HG03196 (cell line): ENCODE results near the gene TNFRSF13B.
"Not testable (repeated sequence)": the region's sequence is repeated elsewhere in the genome, so short reads cannot be mapped to it uniquely, and the experiment has no call there.

Experiments used
- ATAC-seq: cut with Tn5 transposase; IDR thresholded peaks from one replicate; pipeline ENCODE4 v1.9.1; 2021; ENCODE audit not compliant: unreplicated experiment

Gene TNFRSF13B

DNA sequence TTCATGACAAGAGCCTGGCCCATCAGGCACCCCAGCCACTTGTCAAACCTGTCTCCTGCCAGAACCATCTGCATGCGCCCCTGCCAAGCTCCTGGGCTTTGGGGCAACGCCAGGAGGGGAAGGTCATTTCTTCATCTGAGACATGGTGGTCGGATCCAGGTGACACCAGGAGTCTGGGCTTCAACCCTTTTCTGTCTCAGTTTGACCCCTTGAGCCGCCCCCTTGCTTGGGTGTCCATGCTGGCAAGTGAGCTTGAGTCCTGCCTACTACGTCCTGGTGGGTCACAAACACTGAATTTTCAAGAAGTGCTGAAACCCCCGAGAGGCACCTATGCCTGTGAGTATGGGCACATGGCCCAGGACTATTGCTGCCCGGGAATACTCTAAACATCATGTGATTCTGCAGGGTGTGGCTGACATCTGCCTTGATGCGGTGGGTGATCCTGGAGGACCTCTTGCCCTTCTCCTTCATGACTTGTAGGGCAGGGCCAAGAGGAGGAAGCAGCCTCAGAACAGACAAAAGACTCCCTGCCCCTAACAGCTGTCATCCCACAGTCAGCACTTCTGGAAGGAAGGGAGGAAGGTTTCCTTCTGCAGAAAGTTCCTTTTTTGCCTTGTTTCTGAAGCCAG, 43.4 kb downstream of the TNFRSF13B start:
- no peak for ATAC-seq

DNA sequence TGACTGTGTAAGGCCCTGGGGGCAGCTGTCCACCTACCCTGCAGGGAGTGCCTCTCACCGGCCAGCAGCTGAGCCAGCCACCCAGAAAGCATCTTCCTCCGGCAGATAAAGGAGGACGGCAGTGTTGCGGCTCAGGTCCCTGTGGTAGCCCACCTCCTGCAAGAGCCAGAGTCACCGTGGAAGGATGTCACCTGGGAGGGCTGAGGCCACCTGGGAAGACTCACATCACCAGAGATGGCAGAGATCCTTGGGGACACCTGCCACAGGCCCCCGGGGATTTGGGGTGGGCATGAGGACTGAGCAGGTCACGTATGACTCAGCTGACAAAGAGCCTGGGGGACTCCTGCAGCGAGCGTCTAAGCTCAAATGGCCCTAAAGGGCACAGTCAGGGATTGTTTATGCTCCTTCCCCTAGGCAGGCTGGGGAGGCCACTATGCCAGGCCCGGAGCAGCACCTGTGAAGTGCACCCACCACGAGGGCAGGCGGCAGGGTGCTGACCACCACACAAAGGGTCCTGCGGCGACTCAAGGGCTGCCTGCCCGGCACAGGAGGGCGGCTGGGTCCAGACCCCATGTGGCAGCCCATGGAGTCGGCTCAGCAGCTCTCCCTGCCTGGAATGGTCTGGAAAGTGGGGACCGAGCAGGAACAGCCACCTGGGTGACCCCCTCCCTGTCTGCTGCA, 44.1 kb downstream of the TNFRSF13B start:
- no peak for ATAC-seq

DNA sequence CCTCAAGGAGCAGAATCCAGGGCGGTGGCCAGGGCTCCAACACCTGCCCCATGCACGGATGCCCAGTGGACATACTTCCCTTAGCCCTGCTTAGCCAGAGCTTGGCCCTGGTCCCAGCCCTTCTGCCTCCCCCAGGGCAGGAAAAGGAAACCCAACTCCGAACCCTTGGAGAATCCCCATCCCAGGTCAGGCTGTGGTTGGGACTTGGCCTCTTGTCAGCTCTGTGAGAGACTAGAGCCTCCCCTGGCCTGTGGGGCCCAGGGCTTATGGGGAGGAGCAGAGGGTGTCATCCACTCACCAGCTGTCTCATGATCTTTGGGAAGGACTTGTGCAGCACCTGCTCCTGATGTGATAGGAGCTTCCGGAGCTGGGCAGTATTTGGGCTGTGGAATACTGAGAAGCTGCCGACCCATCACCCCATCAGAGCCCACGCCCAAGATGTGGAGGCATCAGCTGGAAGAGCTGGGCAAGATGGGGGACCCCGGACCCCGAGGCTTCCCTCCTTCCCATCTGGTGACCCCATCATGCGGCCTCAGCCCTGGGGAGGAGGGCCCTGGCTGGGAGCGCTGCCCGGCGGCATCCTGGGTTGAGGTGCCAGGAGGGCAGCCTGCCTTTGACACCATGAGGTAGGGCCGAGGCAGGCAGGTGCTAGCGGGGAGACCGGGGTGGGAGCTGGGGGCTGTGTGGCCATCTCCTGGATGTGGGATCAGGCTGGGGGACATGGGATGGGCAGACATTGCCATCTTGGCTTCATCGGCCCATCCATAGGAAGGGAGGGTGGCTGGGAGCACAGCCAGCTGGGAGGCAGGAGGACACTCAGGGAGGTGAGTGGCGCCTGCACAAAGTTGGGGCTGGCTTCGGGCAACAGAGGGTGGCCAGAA, 45.1 kb downstream of the TNFRSF13B start:
- no peak for ATAC-seq

DNA sequence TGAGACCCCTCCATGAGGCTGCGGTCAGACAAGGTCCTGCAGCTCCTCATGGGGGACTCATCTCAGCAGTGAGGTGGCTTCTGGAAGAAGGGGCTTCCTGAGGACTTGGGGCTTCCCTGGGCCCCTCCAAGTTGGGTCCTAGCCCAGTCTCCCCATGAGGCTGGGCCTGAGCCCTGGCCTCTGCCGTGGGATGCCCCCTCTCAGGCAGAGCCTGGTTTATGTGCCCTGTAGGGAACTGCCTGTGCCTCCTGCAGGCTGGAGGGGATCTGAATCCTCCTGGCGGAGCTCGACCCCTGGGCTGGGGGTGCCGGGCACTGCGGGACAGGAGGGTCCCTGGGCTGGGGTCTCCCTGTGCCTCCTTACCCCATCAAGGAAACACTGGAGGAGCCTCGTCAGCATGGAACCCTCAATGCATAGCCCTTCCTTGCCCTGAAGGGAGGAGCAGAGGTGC, 45.8 kb downstream of the TNFRSF13B start:
- no peak for ATAC-seq

DNA sequence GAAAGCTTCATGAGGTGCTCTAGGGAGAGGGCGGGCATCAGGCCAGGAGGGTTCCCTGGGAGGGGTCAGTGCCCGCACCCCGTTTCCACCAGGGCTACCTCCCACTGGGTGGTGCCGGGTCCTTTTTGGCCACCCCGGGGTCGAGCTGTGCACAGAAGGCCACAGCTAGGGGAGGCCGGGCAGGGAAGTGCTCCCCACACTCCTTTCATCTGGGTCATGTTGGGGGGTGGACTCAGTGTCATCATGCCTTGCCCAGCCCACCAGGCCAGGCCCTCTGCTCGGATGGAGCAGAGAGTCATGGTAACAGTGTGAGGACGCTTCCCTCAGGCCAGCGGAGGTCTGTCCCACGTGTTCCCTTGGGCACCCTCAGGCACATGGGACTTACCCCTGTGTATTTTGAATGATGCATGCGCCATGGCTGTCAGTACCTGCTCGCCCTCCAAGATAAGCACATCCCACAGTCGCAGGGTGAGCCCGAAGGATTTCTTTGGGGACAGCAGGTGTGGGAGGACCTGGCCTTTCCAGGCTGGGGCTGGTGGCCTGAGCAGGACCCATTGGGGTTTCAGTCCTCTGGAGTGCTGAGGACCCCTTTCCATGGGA, 46.4 kb downstream of the TNFRSF13B start:
- no peak for ATAC-seq

DNA sequence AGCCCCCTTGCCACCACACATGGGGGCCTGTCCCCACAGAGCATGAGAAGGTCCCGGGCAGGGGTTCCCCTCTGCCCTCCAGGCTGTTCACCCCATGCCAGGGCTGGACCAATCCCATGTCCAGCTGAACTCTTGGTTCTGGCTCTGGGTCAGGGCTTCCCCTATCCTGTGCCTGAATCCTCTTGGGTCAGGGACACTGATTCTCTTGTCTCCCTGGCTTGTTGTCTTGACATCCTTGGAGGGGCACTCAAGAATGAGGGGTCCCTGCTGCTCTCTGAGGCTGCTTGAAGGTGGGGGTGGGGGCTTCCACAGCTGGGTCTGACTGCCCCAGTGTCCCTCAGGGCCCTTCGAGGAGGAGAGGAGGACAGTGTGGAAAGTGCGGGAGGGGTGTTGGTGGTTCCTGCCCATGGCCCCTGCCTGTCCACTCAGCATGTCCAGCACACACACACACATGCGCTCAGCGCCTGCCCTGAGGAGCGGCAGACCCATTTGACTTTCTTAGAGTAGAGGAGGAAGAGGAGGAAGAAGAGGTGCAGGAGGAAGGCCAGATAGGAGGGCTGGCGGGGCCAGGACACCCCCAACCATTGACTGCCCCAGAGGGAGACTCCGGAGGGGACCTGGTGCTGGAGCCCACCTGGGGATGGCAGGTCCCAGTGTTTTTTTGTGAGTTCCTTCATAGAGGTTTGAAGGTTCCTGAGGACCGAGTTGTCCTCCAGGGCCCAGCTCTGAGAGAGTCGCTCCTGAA, 47.0 kb downstream of the TNFRSF13B start:
- ATAC-seq: no peak

DNA sequence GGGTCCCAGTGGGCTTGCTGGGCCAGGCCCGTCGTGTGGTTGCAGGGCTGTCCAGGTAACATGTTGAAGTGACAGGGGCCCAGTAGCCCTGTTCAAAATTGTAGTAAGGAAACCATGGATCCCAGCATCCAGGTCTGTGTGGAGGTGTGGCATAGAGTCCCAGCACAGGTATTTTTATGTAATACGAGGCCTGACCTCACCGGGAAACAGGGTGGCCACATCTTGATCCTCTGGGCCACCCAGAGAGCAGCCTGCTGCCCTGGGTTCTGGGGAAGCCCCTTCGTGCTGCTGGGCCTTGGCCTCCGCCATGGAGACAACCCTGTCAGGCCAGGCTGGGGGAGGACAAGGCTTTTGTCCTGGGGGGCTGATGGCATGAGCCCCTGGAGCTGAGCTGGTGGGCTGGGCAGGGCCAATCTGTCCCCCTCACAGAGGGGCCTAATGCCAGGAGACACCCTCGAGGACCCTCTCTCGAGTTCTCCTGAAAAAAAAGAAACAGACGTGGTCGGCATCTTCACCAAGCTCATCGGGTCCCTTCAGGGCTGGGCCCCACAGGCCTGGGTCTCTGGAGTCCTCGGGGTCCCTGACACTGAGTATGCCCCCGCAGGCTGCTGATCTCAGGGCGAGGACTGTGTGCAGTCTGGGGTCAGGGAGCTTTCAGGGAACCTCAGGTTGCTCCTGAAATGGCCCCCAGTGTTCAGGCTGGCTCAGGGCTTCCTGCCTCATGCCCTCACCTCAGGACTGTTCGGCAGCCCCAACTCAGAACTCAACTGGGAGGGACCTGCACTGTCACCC, 47.8 kb downstream of the TNFRSF13B start:
- ATAC-seq: no peak

DNA sequence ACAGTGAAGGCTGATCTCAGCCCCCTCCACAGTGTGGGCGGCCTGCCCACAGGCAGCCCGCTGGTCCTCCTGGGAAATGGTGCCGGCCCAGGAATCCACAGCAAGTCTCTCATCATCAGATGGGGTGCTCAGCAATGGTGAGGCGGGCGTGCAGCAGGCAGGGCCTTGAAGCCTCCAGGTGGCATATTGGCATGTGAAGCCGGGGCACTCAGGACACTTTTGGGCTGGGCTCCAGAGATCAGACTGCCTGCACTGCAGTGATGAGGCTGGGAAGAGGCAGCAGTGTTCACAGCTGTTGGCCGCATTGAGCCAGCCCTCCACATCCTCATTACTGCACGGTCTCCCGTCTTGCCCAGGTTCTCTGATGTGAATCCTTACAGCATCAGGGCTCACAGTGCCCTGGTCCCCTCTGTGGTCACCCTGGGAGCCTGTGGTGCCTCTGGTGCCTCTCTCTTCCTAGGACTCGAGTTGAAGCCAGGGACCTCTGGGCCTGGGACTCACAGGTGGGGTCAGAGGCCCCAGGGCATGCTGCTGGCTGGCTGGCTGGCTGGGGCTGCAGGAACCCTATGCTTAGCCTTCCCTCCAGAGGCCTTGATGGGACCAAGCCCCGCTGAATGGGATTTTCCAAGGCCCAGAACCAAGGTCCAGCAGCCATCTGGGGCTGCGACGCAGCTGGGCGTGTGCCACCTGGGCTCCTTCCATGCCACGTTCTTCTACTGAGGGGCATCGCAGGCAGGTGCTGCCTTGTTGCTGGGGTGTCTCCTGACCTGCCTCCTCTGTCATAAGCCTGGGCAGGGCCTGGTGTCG, 48.6 kb downstream of the TNFRSF13B start:
- no peak for ATAC-seq

DNA sequence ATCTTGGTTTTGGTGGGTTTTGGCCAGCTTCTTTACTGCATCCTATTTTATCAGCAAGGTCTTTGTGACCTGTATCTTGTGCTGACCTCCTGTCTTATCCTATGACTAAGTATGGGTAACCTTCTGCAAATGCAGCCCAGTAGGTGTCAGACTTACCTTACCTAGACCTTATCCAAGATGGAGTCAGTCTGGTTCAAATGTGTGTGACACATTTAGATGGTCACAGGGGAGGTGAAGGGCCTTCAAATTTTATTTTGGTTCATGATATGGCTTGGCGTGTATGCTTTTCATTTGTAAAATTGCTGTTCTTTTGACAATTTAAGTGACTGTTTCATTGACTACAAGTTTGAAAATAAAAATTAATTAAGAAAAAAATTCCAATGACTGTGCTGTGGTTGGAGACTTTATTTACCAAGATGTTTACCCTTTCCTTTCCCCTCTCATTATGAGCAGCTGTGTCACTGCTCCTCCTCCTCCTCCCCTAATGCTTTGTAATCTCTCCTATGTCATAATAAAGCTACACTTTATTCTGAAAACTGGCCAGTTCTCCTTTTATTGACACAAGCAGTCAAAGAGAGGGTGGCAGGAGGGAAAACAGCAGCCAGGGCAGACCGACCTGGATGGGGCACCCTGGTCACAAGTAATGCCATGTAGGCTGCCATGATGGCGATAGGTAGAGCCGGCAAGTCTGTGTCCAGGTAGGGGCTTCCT, 49.4 kb downstream of the TNFRSF13B start:
- no peak for ATAC-seq

DNA sequence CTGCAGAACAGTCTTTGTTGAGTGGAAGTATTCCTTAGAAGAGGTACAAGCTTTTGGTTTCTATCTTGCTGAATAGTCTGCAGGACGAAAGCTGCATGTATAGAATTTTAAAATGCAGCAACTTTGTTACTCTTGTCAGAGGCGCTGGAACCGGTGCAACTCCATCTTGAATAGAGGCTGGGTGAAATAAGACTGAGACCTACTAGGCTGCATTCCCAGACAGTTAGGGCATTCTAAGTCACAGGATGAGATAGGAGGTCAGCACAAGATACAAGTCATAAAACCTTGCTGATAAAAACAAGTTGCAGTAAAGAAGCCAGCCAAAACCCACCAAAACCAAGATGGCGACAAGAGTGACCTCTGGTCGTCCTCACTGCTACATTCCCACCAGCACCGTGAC, 50.5 kb downstream of the TNFRSF13B start:
- not testable (repeated sequence) for ATAC-seq

DNA sequence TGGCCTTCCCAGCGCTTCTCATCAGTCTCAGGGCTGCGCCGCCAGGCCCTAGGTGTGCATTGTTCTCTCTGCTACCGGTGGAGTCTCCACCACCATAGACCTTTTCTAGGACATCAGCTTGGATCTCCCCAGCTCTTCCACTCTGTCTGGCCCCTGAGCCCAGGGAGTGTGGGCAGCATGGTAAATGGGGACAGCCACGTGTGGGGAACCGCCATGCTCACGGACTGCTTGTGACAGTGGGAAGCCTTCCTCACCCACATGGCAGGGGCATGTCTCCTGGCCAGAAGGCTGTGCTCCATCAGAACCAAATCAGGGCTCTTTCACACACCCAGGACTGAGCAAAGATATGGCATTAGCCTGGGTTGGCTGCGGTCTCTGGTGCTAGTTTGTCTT, 51.3 kb downstream of the TNFRSF13B start:
- no peak for ATAC-seq

DNA sequence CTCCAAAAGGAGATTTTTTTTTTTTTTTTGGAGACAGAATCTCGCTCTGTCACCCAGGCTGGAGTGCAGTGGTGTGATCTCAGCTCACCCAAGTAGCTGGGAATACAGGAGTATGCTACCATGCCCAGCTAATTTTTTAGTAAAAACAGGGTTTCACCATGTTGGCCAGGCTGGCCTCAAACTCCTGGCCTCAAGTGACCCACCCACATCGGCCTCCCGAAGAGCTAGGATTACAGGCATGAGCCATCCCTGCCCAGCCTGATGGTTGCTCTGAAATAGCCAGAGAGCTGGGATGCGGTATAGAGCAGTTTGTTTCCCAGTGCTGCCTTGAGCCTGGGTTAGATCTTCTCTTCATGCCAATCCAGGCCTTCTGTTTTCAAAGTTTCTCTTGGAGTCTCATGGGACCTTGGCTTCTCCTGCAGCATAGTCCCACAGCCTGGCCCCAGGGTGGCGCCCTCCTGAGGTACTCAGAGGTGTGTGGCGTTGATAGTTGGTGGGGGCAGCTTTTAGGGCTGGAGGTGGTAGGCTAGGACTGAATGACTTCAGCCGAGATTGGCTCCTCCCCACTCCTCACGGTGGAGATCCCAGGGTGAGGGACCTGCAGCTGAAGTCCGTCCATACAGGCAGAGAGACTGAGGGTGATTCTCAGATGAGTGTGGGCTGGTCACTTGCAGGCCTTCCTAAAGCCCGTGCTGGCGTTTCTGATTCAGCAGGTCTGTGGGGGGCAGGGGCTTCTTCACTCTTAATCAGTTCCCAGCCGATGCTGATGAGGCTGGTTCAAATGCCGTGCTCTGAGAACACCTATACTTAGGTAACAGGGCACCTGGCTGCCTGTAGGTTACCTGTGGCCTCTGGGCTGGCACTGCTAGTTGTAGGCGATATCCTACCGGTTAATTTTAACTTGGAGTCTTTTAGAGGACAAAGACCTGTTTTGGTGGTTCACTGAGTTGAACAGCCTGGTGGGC, 52.0 kb downstream of the TNFRSF13B start:
- ATAC-seq: no peak

DNA sequence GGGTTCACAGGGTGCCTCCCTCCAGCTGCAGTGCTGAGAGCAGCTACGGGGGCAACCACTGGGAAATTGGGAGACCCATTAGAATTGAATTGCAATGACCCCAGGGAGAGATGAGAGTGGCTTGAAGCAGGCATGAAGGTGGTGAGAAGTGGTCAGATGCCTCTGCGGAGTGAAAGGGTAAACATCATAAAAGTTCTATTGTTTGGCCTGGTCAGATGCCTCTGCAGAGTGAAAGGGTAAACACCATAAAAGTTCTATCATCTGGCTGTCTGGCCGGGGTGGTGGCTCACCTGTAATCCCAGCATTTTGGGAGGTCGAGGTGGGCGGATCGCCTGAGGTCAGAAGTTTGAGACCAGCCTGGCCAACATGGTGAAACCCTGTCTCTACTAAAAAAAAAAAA, 53.5 kb downstream of the TNFRSF13B start:
- ATAC-seq: no peak

DNA sequence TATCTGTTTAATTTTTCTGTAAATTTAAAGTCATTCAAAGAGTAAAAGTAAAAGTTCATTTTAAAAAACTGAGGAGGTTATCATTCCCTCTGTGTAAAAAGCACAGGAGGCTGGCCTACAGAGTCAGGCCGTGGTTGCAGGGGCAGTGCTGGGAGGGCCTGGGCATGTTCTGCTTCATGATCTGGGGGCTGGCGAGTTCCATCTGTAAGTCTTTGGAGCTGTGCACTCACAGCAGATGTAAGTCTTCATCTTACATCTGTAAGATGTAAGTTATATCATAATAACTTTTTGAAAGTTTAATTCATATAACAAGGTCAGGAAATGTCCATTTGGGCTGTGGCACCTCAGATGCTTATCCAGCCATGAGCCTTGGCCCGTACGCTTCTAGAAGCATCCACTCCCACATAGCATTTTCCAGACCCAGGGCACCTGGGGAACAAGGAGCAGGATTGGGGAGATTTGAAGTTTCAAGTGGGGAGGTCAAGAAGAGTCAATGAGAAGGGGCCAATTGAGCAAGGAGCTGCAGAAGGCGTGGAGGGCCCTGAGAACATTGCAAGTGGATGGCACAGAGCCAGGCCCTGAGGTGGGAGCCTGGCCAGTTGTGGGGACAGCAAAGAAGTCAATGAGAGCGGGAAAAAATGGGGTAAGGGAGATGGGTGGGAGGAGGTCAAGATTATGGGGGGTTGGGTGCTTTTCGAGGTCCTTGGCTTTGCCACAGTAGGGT, 54.1 kb downstream of the TNFRSF13B start:
- no peak for ATAC-seq

DNA sequence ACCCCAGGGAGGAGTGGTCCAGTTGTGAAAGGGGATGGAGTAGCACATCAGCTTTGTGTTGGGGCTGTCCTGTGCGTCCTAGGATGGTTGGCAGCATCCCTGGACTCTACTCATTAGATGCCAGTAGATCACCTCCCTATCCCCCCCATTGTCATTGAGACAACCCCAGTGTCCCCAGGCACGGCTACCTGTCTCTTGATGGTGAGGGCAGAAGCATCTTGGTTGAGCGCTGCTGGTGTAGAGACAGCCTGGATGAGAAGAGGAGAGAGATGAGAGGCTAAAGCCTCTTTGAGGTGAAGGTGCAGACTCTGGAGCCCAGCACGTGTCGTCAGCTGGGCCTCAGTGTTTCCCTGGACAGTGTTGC, 55.4 kb downstream of the TNFRSF13B start:
- ATAC-seq: no peak

DNA sequence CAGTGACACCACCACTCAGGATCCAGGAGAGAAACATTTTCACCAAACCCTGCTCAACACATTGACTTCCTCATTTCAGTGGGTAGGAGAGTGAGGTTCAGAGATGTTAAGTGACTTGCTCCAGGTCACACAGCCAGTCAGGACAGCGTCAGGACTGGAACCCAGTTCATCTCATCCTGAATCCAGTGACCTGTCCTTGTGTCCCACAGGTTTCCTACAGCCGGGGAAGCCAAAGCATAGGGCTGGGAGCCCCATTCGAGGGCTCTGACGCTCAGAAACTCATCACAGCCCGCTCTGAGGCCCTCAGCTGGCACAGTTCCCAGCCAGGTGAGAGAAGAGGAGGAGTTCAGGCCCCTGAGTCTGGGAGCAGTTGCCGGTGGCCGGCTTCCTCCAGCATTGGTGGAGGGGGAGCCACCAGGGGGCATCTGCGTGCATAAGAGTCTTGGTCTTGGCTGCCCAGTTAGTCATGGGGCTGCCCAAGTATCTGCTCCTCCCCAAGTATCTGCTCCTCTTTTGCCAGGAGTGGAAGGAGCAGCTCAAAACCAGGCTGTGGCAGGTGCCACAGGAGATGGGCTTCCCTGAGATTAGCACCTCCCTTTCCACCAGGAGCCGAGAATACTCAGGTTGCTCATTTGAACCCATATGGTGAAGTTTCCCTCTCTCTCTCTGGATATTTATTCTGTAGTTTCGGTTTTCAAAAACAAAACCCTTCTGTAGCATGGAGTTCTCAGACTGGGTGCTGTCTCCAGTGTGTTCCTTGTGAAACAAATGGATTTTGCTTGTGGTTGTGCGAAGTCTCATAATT, 56.0 kb downstream of the TNFRSF13B start:
- ATAC-seq: no peak
